Esophagus (tissue), 2 donors: ENCODE results near the gene GRID1. TPM values are rescaled to one million over a fixed set of nuclear protein-coding genes. Genes with fewer than 3 reads are reported as not detected.

ENCODE experiments used
- H3K27ac ChIP-seq, 2 donors: one replicate each; pipeline ENCODE4 v1.5.1; 2013; ENCODE audit warnings: low read depth in 2 of 2, mild to moderate bottlenecking in 2 of 2, inconsistent platforms in 1 of 2, low read length in 1 of 2, moderate library complexity in 1 of 2
- H3K27me3 ChIP-seq, 2 donors: one replicate each; pipeline ENCODE4 v1.6.1; 2013; ENCODE audit warnings: low read length in 2 of 2, control low read depth in 1 of 2, mild to moderate bottlenecking in 1 of 2; ENCODE audit not compliant: insufficient read depth in 2 of 2, control insufficient read depth in 1 of 2
- H3K36me3 ChIP-seq, 2 donors: one replicate each; pipeline ENCODE4 v1.6.1; 2013; ENCODE audit warnings: low read length in 1 of 2; ENCODE audit not compliant: control insufficient read depth in 2 of 2, insufficient read depth in 2 of 2
- H3K4me1 ChIP-seq, 2 donors: one replicate each; pipeline ENCODE4 v1.6.1; 2013; ENCODE audit warnings: low read length in 1 of 2; ENCODE audit not compliant: control insufficient read depth in 2 of 2, insufficient read depth in 2 of 2
- H3K4me3 ChIP-seq, 2 donors: one replicate each; pipeline ENCODE4 v1.5.1; 2013; ENCODE audit warnings: low read length in 2 of 2, mild to moderate bottlenecking in 2 of 2, low read depth in 1 of 2, moderate library complexity in 1 of 2
- H3K9me3 ChIP-seq, 2 donors: one replicate each; pipeline ENCODE4 v1.6.1; 2013; ENCODE audit warnings: mild to moderate bottlenecking in 2 of 2, low read depth in 1 of 2, low read length in 1 of 2, moderate library complexity in 1 of 2; ENCODE audit not compliant: control insufficient read depth in 2 of 2, insufficient read depth in 1 of 2
- WGBS, 2 donors: extraction: QIAGEN DNeasy Blood & Tissue Kit; methylation state at CpG; one replicate each; pipeline ENCODE4 v1.1.7; 2013; 5-methylcytosine and 5-hydroxymethylcytosine counted together
- polyA plus RNA-seq, 2 donors: library from polyadenylated mRNA; stranded (reverse); fragments of 200-250 nt; gene quantifications; one replicate each; pipeline ENCODE4 v1.2.3, GENCODE V29; 2013
- donor health status: healthy with polysubstance abuse.
- donor health status: Bipolar disorder and iron deficiency.

The GRID1 gene
- polyA plus RNA-seq, 2 donors: 0.04 to 0.32 TPM

GRCh38 chr10:85594239-85594638, 772.4 kb downstream of the GRID1 start:
- H3K9me3 ChIP-seq: no peaks in the 10 kb centered on the region
- H3K4me3 ChIP-seq: no peak overlapping the region
- H3K4me1 ChIP-seq: no peaks in the 10 kb centered on the region
- H3K36me3 ChIP-seq: no peaks in the 10 kb centered on the region
- WGBS, 2 donors: 43 to 46% methylated on average over 3 of the region's 3 CpGs
- H3K27me3 ChIP-seq: no peaks in the 10 kb centered on the region
- H3K27ac ChIP-seq: no peak overlapping the region

GRCh38 chr10:85593226-85593772, 773.3 kb downstream of the GRID1 start:
- H3K9me3 ChIP-seq: no peaks in the 10 kb centered on the region
- H3K4me1 ChIP-seq: no peaks in the 10 kb centered on the region
- H3K27me3 ChIP-seq: no peaks in the 10 kb centered on the region
- no peak overlapping the region for H3K27ac ChIP-seq
- WGBS, 2 donors: 56 to 71% methylated on average over 4 of the region's 4 CpGs
- H3K36me3 ChIP-seq: no peaks in the 10 kb centered on the region
- no peak overlapping the region for H3K4me3 ChIP-seq

- 81 to 82% methylated on average over 3 of the region's 3 CpGs for WGBS, 2 donors
- H3K27me3 ChIP-seq: no peaks in the 10 kb centered on the region
- H3K9me3 ChIP-seq: peaks cover 0 to 3% of the 10 kb centered on the region in 2 donors
- no peaks in the 10 kb centered on the region for H3K36me3 ChIP-seq
- H3K27ac ChIP-seq: no peak overlapping the region
- no peak overlapping the region for H3K4me3 ChIP-seq
- H3K4me1 ChIP-seq: no peaks in the 10 kb centered on the region
Observed at GRCh38 chr10:85581371-85581770, 785.2 kb downstream of the GRID1 start.

GRCh38 chr10:85580585-85580984, 786.0 kb downstream of the GRID1 start:
- no peaks in the 10 kb centered on the region for H3K27me3 ChIP-seq
- H3K36me3 ChIP-seq: no peaks in the 10 kb centered on the region
- H3K9me3 ChIP-seq: peaks cover 0 to 3% of the 10 kb centered on the region in 2 donors
- WGBS, 2 donors: 38 to 49% methylated on average over 2 of the region's 2 CpGs
- H3K4me3 ChIP-seq: no peak overlapping the region
- no peaks in the 10 kb centered on the region for H3K4me1 ChIP-seq
- H3K27ac ChIP-seq: no peak overlapping the region

- Histone ChIP-seq H3K9me3 (peaks cover 0 to 3% of the 10 kb centered on the region in 2 donors), H3K27me3 (no peaks in the 10 kb centered on the region), H3K4me1 (no peaks in the 10 kb centered on the region), H3K36me3 (no peaks in the 10 kb centered on the region), H3K4me3 (no peak overlapping the region), H3K27ac (no peak overlapping the region)
- WGBS, 2 donors: 64 to 74% methylated on average over 2 of the region's 2 CpGs
Observed at GRCh38 chr10:85578860-85579259, 787.7 kb downstream of the GRID1 start.

- WGBS, 2 donors: 84 to 96% methylated on average over 1 of the region's 1 CpG
- H3K27ac ChIP-seq: no peak overlapping the region
- no peaks in the 10 kb centered on the region for H3K4me1 ChIP-seq
- H3K9me3 ChIP-seq: no peaks in the 10 kb centered on the region
- H3K27me3 ChIP-seq: no peaks in the 10 kb centered on the region
- no peaks in the 10 kb centered on the region for H3K36me3 ChIP-seq
- H3K4me3 ChIP-seq: no peak overlapping the region
Observed at GRCh38 chr10:85575441-85575840, 791.2 kb downstream of the GRID1 start.

- H3K9me3 ChIP-seq: no peaks in the 10 kb centered on the region
- 92 to 94% methylated on average over 1 of the region's 1 CpG for WGBS, 2 donors
- H3K4me1 ChIP-seq: no peaks in the 10 kb centered on the region
Observed at GRCh38 chr10:85570871-85571270, 795.7 kb downstream of the GRID1 start.

GRCh38 chr10:85565381-85565780, 801.2 kb downstream of the GRID1 start:
- H3K9me3 ChIP-seq: no peaks in the 10 kb centered on the region
- no peaks in the 10 kb centered on the region for H3K4me1 ChIP-seq
- no peaks in the 10 kb centered on the region for H3K27me3 ChIP-seq
- 26 to 50% methylated on average over 1 of the region's 1 CpG for WGBS, 2 donors
- H3K36me3 ChIP-seq: no peaks in the 10 kb centered on the region
- H3K4me3 ChIP-seq: no peak overlapping the region
- no peak overlapping the region for H3K27ac ChIP-seq

More at GRCh38 chr10:85570871-85571270, 795.7 kb downstream of the GRID1 start:
- no peaks in the 10 kb centered on the region for H3K36me3 ChIP-seq
- no peak overlapping the region for H3K27ac ChIP-seq
- H3K27me3 ChIP-seq: no peaks in the 10 kb centered on the region
- H3K4me3 ChIP-seq: no peak overlapping the region

GRCh38 chr10:85558533-85558932, 808.1 kb downstream of the GRID1 start:
- H3K36me3 ChIP-seq: no peaks in the 10 kb centered on the region
- no peak overlapping the region for H3K4me3 ChIP-seq
- H3K27ac ChIP-seq: no peak overlapping the region
- H3K27me3 ChIP-seq: no peaks in the 10 kb centered on the region
- H3K9me3 ChIP-seq: no peaks in the 10 kb centered on the region
- 72 to 80% methylated on average over 6 of the region's 6 CpGs for WGBS, 2 donors
- H3K4me1 ChIP-seq: no peaks in the 10 kb centered on the region

- Histone ChIP-seq H3K4me3 (no peak overlapping the region), H3K4me1 (no peaks in the 10 kb centered on the region), H3K27me3 (no peaks in the 10 kb centered on the region), H3K36me3 (no peaks in the 10 kb centered on the region), H3K27ac (no peak overlapping the region), H3K9me3 (no peaks in the 10 kb centered on the region)
- 94% methylated on average over 2 of the region's 2 CpGs for WGBS, 2 donors
Observed at GRCh38 chr10:85557706-85558105, 808.9 kb downstream of the GRID1 start.
